Neutrophil (primary cell): ENCODE data around the gene PODXL.
"Not testable (repeated sequence)": the region's sequence is repeated elsewhere in the genome, so short reads cannot be mapped to it uniquely, and the experiment has no call there.

ENCODE experiments used
- H3K27ac ChIP-seq: fragments of 200-600 bp; sonication (generic); 2 replicates; pipeline ENCODE4 v1.5.1; 2016; ENCODE audit warnings: mild to moderate bottlenecking, moderate library complexity
- H3K27me3 ChIP-seq: fragments of 200-600 bp; sonication (generic); 2 replicates; pipeline ENCODE4 v1.6.0; 2016; ENCODE audit warnings: mild to moderate bottlenecking
- H3K36me3 ChIP-seq: fragments of 200-600 bp; sonication (generic); 2 replicates; pipeline ENCODE4 v1.5.1; 2017
- H3K4me1 ChIP-seq, 2 experiments: fragments of 200-600 bp in 1 of 2; sonication (generic) in 1 of 2; 1 replicate in 1 of 2; 2 replicates in 1 of 2; pipeline versions ENCODE4 v1.5.1 to v1.6.1; 2013 to 2016; ENCODE audit warnings: low read depth in 1 of 2, low read length in 1 of 2, mild to moderate bottlenecking in 1 of 2, moderate library complexity in 1 of 2; ENCODE audit not compliant: control insufficient read depth in 1 of 2, insufficient read depth in 1 of 2
- H3K4me3 ChIP-seq, 2 experiments: fragments of 200-600 bp in 1 of 2; sonication (generic) in 1 of 2; 1 replicate in 1 of 2; 2 replicates in 1 of 2; pipeline ENCODE4 v1.5.1; 2013 to 2016; ENCODE audit warnings: low read depth in 1 of 2, low read length in 1 of 2, mild to moderate bottlenecking in 1 of 2, moderate library complexity in 1 of 2
- H3K9me3 ChIP-seq: fragments of 200-600 bp; sonication (generic); 2 replicates; pipeline ENCODE4 v1.5.1; 2016
- TF ChIP-seq, protein P1 (sequence below): fragments of 200-600 bp; sonication (generic); IDR thresholded peaks from 2 replicates; pipeline ENCODE4 v1.5.1; 2016; ENCODE audit warnings: antibody characterized with exemption

Gene PODXL

DNA sequence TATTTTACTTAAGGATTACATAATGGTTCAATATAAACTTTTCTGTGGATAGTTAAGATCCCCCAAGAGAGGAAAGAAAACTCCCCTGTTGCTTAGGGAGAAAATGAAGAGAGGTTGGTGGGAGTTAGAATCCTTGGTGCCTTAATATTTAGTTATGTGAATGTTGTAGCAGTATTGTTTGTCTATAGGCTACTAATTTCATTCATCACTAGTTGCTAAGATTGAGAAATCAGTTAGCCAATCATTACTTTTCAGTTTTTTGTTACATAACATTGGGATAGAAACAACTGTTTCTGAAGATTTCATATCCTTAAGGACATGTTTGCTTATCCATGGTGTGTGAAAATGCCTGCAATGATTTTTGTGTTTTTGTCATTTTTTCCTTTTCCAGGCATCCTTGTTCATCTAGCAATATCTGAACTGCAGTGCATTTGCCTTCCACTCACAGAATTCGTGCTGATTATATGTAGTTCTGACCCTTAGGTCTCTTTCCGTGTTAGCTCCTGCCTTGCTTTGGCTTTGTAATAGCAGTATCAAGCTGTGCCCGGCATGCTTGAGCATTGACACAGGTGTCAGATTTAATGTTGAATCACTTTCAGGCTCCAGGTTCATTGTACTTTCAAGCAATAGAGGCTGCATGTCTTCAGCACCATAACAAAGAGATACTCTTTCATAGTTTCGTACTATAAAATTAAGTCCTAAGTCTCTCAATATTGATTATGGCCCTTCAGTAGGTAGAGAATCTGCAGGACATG, 85.0 kb downstream of the PODXL start:
- peaks cover 67% of the 10 kb centered on the region for H3K36me3 ChIP-seq
- H3K27me3 ChIP-seq, result no peaks in the 10 kb centered on the region
- H3K27ac ChIP-seq, result no peak overlapping the region
- H3K4me3 ChIP-seq, result no peak overlapping the region
- no peaks in the 10 kb centered on the region for H3K9me3 ChIP-seq
- TF ChIP-seq, protein P1, sequence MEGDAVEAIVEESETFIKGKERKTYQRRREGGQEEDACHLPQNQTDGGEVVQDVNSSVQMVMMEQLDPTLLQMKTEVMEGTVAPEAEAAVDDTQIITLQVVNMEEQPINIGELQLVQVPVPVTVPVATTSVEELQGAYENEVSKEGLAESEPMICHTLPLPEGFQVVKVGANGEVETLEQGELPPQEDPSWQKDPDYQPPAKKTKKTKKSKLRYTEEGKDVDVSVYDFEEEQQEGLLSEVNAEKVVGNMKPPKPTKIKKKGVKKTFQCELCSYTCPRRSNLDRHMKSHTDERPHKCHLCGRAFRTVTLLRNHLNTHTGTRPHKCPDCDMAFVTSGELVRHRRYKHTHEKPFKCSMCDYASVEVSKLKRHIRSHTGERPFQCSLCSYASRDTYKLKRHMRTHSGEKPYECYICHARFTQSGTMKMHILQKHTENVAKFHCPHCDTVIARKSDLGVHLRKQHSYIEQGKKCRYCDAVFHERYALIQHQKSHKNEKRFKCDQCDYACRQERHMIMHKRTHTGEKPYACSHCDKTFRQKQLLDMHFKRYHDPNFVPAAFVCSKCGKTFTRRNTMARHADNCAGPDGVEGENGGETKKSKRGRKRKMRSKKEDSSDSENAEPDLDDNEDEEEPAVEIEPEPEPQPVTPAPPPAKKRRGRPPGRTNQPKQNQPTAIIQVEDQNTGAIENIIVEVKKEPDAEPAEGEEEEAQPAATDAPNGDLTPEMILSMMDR, result no peak
- no peaks in the 10 kb centered on the region for H3K4me1 ChIP-seq

- TF ChIP-seq, protein P1, result no peak
- H3K36me3 ChIP-seq, result peaks cover 88% of the 10 kb centered on the region
These were observed 88.6 kb downstream of the PODXL start for GRCh38 chr7:131467788-131468187.

DNA sequence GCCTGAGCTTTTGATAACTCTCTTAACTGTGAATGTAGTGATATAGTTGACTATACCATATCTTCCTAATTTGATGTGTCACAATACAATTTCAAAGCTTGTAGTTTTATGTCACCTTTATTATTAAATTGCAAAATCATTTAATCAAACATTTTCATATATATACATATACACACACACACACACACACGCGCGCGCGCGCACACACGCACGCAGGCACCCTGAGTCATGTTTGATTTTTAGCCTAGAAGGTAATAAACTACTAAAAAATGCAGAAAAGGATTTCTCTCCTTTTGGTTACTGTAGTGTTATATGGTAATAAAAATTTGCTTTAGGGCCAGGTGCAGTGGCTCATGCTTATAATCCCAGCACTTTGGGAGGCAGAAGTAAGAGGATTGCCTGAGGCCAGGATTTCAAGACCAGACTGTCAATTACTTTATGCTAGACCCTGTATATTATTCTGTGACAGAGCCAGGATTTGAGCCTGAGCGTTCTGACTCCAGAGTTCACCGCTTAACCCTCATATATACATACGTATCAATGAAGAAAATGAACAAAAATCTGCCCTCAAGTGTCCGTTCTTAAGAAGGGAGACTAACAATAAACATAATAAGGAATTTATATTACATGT, 89.6 kb downstream of the PODXL start:
- no peak overlapping the region for H3K27ac ChIP-seq
- TF ChIP-seq, protein P1, result no peak
- H3K36me3 ChIP-seq, result peaks cover 86% of the 10 kb centered on the region
- H3K27me3 ChIP-seq, result no peaks in the 10 kb centered on the region
- no peaks in the 10 kb centered on the region for H3K4me1 ChIP-seq
- H3K4me3 ChIP-seq, result no peak overlapping the region
- no peaks in the 10 kb centered on the region for H3K9me3 ChIP-seq

More at GRCh38 chr7:131467788-131468187, 88.6 kb downstream of the PODXL start:
- H3K4me3 ChIP-seq, result no peak overlapping the region
- H3K27me3 ChIP-seq, result no peaks in the 10 kb centered on the region
- no peaks in the 10 kb centered on the region for H3K4me1 ChIP-seq
- H3K27ac ChIP-seq, result no peak overlapping the region
- H3K9me3 ChIP-seq, result no peaks in the 10 kb centered on the region

- not testable (repeated sequence) for H3K4me1 ChIP-seq, H3K27ac ChIP-seq, H3K4me3 ChIP-seq, H3K9me3 ChIP-seq, H3K27me3 ChIP-seq
- peaks cover 52% of the 10 kb centered on the region for H3K36me3 ChIP-seq
These were observed 93.7 kb downstream of the PODXL start for GRCh38 chr7:131462715-131463114.

- Histone ChIP-seq H3K36me3 (peaks cover 46% of the 10 kb centered on the region), H3K27ac (no peak overlapping the region), H3K4me3 (no peak overlapping the region), H3K27me3 (no peaks in the 10 kb centered on the region), H3K9me3 (no peaks in the 10 kb centered on the region), H3K4me1 (no peaks in the 10 kb centered on the region)
- TF ChIP-seq, protein P1, result no peak
These were observed 94.4 kb downstream of the PODXL start for GRCh38 chr7:131462059-131462458.

GRCh38 chr7:131459256-131459655, 97.2 kb downstream of the PODXL start:
- Histone ChIP-seq H3K27me3 (no peaks in the 10 kb centered on the region), H3K27ac (no peak overlapping the region), H3K4me1 (no peaks in the 10 kb centered on the region), H3K4me3 (no peak overlapping the region), H3K9me3 (no peaks in the 10 kb centered on the region), H3K36me3 (peaks cover 21% of the 10 kb centered on the region)
- TF ChIP-seq, protein P1, result no peak
